Measurements from ENCODE around the gene OR4E1. TPM values are rescaled to one million over a fixed set of nuclear protein-coding genes. Genes with fewer than 3 reads are reported as not detected.

The OR4E1 gene
- total RNA-seq, 1 experiment from 2014 or later, result not detected

GRCh38 chr14:21642683-21643082 lies 30.9 kb downstream of the OR4E1 start:
- POLR2A ChIA-PET, result no interaction called here
- no peaks in the 10 kb centered on the region for H3K4me1 ChIP-seq (ENCODE audit: control insufficient read depth, insufficient read depth, low read length)
- CTCF ChIA-PET, result no interaction called here
- DNase-seq (ENCODE audit: low read depth, low spot score) (no peak), ATAC-seq (no peak)
- no TSS peak for BruUV-seq (replicated peaks)
- no peaks in the 10 kb centered on the region for H3K27me3 ChIP-seq (ENCODE audit: control insufficient read depth, insufficient read depth, low read length)
- no peak overlapping the region for H3K4me3 ChIP-seq (ENCODE audit: low read depth in 2 of 2, low read length in 2 of 2)
- H3K27ac ChIP-seq (ENCODE audit: low read length), result no peak overlapping the region
- in situ Hi-C loops (cut with HindIII; ENCODE audit: low pct_unique_long_range_greater_than_20kb, low sequenced_read_pairs) (no loop called here), intact Hi-C loops (cut with micrococcal nuclease; ENCODE audit: unreplicated experiment) (no loop called here)
- TF ChIP-seq SIN3A (IDR thresholded peaks at IDR 0.05; ENCODE audit: borderline replicate concordance, insufficient read depth, low read depth, low read length), result no peak
- no peak for TF ChIP-seq CTCF (IDR thresholded peaks at IDR 0.05)
- TF ChIP-seq POLR2AphosphoS5 (IDR thresholded peaks at IDR 0.05; ENCODE audit: low read depth, low read length), result no peak
- no peak for TF ChIP-seq REST (IDR thresholded peaks at IDR 0.05; ENCODE audit: insufficient read depth in 1 of 2, low read depth in 2 of 2, low read length in 1 of 2)
- TF ChIP-seq TCF7L2 (IDR thresholded peaks at IDR 0.05; ENCODE audit: low read depth, low read length), result no peak
- no peaks in the 10 kb centered on the region for H3K36me3 ChIP-seq (ENCODE audit: control insufficient read depth, insufficient read depth, low read length)
- no peaks in the 10 kb centered on the region for H3K9me3 ChIP-seq (ENCODE audit: control insufficient read depth, insufficient read depth, low read depth, low read length)

- H3K4me1 ChIP-seq (ENCODE audit: control insufficient read depth, insufficient read depth, low read length), result no peaks in the 10 kb centered on the region
- POLR2A ChIA-PET, result no interaction called here
- no peaks in the 10 kb centered on the region for H3K27me3 ChIP-seq (ENCODE audit: control insufficient read depth, insufficient read depth, low read length)
- ATAC-seq, result no peak
- H3K4me3 ChIP-seq (ENCODE audit: low read depth in 2 of 2, low read length in 2 of 2), result no peak within 1 kb of the TSS
- no peaks in the 10 kb centered on the region for H3K36me3 ChIP-seq (ENCODE audit: control insufficient read depth, insufficient read depth, low read length)
- intact Hi-C loops (cut with micrococcal nuclease; ENCODE audit: unreplicated experiment), result no loop called here
- H3K9me3 ChIP-seq (ENCODE audit: control insufficient read depth, insufficient read depth, low read depth, low read length), result no peaks in the 10 kb centered on the region
- in situ Hi-C loops (cut with HindIII; ENCODE audit: low pct_unique_long_range_greater_than_20kb, low sequenced_read_pairs), result no loop called here
- no TSS peak for BruUV-seq (replicated peaks)
- no peak within 1 kb of the TSS for H3K27ac ChIP-seq (ENCODE audit: low read length)
- DNase-seq (ENCODE audit: low read depth, low spot score), result no peak
- TF ChIP-seq TCF7L2 (IDR thresholded peaks at IDR 0.05; ENCODE audit: low read depth, low read length) (no peak), POLR2AphosphoS5 (IDR thresholded peaks at IDR 0.05; ENCODE audit: low read depth, low read length) (no peak), CTCF (IDR thresholded peaks at IDR 0.05) (no peak), REST (IDR thresholded peaks at IDR 0.05; ENCODE audit: insufficient read depth in 1 of 2, low read depth in 2 of 2, low read length in 1 of 2) (no peak), SIN3A (IDR thresholded peaks at IDR 0.05; ENCODE audit: borderline replicate concordance, insufficient read depth, low read depth, low read length) (no peak)
- CTCF ChIA-PET, result no interaction called here
Measured at GRCh38 chr14:21634840-21635239, 38.8 kb downstream of the OR4E1 start, which contains the start of gene OR10G2. TSS of gene OR10G2 (minus strand) at chr14:21634940. CDS start at chr14:21634842, 98 bp downstream.

Measured in Panc1 (cell line).